ENCODE data around the gene ALPG. TPM values are rescaled to one million over a fixed set of nuclear protein-coding genes. Genes with fewer than 3 reads are reported as not detected.
"Not testable (repeated sequence)": the region's sequence is repeated elsewhere in the genome, so short reads cannot be mapped to it uniquely, and the experiment has no call there.

ALPG gene
- total RNA-seq, 2 experiments from 2014 or later = not detected

DNA sequence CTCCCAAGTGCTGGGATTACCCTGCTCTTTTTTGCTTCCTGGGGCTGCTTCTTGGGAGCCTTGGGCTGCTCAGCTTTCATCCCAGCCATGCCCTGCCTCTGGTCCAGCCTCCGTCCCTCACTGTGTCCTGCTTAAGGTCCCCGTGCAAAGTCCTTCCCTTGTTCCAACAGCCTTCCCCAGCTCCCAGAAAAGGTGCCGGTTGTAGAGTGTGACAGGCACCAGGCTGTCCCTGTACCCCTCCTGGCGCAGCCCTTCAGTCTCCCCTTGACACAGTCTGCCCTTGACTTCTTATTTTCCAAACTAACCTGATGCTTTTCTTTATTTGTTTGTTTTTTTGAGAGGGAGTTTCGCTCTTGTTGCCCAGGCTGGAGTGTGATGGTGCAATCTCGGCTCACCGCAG lies 29.2 kb downstream of the ALPG start:
- CTCF ChIA-PET = interaction anchor here (1.6 to 1.9 kb wide), 2 partner anchors 9 to 11 kb away, joined by 4 to 8 read pairs; no protein-coding TSS in a partner anchor
- POLR2A ChIA-PET = no interaction called here

DNA sequence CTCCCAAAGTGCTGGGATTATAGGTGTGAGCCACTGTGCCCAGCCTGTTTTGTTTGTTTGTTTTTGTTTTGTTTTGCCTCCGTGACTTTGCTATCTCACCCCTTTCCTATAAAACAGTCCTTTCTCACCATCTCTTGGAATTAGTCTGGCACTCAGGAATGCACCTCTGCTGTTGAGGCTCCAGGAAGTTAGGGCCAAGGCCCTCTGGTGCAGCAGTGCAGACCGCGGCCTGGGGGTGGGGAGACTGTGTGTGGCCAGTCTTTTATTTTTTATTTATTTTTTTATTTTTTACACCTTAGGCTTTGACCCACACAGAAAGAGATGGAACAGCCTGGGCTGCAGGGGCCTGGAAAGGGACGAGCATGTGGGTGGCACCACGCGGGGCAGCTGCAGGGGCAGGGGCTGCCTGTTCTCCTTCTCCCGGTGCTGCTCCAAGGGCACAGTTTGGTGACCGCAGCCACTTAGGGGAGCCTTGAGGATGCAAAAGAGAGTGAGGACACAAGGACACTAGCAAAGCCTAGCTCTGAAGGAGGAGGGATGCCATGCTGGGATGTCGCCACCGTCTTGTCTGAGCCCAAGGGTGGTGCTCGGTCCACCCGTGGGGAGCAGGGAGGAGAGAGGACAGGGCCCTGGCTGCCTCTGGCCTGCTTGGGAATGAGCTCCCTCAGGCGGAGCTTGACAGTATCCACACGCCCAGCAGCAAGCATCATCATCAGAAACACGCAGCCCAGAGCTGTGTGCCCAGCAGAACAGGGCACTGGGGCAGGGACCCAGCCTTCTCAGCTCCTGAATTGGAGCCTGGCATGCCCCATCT lies 29.9 kb downstream of the ALPG start:
- ChIA-PET POLR2A (no interaction called here), CTCF (interaction anchor here (0.6 to 1.4 kb wide), 2 partner anchors 10 to 528 kb away, joined by 3 to 5 read pairs; no protein-coding TSS in a partner anchor)

DNA sequence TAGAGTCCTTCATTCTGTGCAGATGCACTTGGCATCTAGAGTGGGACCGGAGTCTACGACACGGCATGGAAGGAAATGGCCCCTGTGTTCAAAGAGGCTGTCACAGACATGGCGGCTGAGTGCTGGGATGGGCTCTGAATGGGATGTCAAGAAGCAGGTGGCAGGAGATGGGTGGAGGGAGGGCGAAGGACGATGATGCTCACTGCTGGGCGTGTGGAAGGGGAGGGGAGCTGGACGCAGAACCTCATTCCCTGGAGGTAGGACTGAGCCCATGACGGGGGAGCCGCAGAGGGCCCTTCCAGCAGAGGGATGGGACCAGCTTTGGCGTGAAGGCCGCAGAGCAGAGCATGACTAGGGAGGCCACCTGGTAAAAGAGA lies 30.5 kb downstream of the ALPG start:
- POLR2A ChIA-PET = no interaction called here
- CTCF ChIA-PET = interaction anchor here (0.6 to 1.4 kb wide), 2 partner anchors 10 to 529 kb away, joined by 3 to 5 read pairs; no protein-coding TSS in a partner anchor

DNA sequence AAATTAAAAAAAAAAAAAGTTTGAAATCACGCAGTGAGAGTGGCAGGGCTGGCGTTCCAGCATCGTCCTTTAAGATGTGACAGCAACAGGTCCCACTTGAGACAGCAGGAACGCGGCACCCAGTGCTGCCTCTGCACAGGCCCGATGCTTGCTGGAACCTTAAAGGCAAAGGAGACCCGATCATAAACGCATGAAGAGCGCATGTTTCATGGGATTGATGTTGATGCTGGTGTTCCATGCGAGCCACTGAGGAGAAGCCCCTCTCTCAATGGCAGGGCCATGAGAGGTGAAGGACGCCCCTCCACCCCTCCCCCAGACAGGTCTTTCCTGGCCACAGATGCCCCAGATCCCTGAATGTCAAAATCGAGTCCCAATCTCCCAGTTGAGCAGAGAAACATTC lies 31.4 kb downstream of the ALPG start:
- POLR2A ChIA-PET = no interaction called here
- CTCF ChIA-PET = interaction anchor here (0.6 to 1.4 kb wide), 2 partner anchors 9 kb away, joined by 3 read pairs; no protein-coding TSS in a partner anchor

DNA sequence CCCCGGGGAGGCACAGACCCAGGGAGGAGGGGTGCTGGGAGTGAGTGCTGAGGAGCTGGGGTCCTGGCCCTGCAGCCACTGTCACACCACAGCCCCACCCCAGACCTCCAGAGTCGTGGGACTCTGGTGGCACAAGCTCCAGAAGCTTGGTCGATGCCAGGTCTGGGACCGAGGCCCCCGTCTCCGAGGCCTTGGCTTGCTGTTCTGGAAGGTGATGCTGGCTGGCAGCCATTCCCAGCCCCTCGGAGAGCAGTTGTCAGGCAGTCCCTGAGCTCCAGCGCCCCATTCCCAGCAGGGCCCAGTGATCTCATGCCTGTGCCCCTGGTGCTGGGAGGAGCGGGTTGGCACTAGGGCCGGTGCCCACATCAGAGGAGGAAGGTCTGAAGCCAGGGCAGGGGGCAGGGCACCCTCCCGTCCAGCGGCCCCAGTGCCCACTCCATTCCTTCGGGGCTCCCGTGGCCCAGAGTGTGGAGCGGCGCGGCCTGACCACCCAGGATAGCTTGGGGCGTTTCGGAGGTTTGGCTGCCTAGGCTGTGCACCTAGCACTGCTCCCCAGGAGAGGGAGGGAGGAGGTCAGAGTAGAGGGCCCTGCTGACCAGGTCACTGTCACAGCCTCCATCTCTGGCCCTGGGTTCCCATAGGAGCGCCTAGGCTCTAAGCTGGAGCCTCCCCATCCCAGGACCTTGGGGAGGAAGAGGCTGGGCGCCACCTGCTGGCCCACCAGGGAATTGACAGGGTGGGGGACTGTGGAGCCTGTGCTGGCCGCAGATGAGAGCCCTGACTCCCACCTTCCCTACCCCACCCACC lies 32.5 kb downstream of the ALPG start:
- ChIA-PET CTCF (interaction anchor here (1.0 to 1.7 kb wide), 9 partner anchors 14 to 513 kb away, joined by 3 to 8 read pairs (median 3); partner anchors contain the start of gene NPPC), POLR2A (interaction anchor here (0.6 kb wide), 2 partner anchors 53 to 720 kb away, joined by 3 read pairs; no protein-coding TSS in a partner anchor)

DNA sequence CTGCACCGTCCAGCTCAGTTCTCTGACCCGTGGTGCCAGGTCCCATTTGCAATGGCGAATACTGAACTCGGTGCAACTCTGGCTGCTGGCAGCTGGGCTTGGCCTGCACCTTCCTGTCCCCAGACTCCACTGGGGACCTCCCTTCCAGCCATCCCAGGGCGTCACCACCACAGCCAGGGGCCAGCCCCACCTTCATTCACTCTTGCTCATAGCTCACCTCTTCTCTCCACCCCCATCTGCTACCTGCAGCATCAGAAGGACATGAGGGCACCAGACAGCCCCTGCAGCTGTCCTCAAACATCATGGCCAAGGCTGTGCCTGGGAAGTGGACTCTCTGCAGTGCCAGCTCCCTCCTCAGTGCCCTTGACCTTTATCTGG lies 33.1 kb downstream of the ALPG start:
- ChIA-PET POLR2A (interaction anchor here (0.6 kb wide), 1 partner anchor 54 kb away, joined by 3 read pairs; no protein-coding TSS in a partner anchor), CTCF (interaction anchor here (1.1 to 1.7 kb wide), 8 partner anchors 14 to 514 kb away, joined by 3 to 8 read pairs (median 4); partner anchors contain the start of gene NPPC)

DNA sequence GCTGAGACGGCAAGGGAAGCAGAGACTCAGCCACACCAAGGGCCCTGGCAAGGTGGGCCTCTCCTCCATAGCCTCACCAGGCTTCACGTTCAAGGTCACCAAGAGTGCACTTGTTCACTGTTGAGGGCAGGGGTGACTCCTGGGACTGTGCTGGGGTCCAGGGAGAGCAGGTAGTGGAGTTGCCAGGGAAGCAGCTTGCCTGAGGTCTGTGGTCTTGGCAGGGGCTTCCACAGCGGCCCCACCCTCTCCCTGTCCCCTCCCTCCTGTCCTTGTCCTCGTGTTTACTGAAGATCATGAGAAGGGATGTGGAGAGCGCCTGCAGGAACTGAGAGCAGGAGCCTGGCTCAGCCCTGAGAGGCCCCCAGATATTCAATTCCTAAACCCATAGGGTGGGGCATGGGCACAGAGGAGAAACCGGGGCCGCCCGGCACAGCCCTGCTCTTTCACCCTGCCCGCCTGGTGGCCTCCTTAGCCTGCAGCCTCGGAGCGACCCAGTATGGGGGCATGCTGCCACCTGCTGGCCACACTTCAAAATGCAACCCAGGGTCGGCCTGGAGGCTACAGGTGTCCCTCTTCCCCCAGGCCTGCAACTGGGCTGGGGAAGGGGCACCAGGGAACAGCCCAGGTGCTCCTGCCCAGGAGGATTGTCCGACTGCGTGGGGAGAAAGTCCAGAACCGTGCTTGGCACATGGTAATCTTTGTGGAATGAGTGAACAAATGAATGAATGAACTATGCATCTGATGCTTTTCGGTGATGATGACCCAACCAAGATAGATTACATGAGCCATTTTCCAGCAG lies 33.8 kb downstream of the ALPG start:
- CTCF ChIA-PET = interaction anchor here (0.7 to 1.7 kb wide), 5 partner anchors 41 to 510 kb away, joined by 3 to 8 read pairs (median 3); no protein-coding TSS in a partner anchor
- POLR2A ChIA-PET = not testable (repeated sequence)

DNA sequence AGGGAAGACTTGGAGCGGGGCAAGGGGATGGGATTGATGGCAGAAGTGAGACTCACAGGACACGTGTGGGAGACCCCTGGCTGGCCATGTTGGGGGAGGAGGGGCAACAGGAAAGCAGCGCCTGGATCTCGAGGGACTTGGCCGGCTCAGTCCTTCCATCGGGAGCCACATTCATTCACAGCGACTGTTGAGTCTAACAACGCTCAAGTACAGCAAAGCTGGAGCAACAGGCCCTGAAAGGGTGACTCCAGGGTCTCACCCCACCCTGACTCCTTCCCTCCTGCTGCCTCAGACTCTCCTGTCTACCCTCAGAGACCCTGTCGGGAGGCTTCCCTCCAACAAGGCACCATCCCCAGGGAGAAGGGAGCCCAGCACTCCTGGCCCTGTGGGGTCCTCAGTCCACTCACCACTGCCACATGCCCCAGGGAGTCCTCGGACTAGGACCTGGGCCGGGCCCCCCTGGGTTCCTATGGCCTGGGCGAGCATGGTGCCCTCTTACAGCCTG lies 34.6 kb downstream of the ALPG start:
- CTCF ChIA-PET = interaction anchor here (0.7 kb wide), 1 partner anchor 82 kb away, joined by 3 read pairs; no protein-coding TSS in a partner anchor
- POLR2A ChIA-PET = no interaction called here

DNA sequence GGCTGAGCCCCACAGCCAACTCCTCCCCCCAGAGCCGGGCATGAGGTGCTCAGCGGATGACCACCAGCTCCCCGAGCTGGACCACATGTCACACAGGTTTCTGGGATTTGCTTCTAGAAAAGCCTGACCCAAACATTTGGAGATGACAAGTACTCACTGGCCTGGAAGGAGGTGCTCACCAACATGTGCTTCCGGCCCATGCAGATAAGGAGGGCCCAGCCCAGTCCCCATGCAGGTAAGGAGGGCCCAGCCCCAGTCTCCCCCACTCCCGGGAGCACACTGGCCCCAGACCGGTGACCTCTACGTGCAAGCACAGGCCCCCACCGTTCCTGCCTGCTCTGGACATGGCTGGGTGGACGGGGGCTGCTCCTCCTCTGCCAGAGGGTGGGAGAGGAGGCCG lies 35.3 kb downstream of the ALPG start:
- POLR2A ChIA-PET, CTCF ChIA-PET: not testable (repeated sequence)

DNA sequence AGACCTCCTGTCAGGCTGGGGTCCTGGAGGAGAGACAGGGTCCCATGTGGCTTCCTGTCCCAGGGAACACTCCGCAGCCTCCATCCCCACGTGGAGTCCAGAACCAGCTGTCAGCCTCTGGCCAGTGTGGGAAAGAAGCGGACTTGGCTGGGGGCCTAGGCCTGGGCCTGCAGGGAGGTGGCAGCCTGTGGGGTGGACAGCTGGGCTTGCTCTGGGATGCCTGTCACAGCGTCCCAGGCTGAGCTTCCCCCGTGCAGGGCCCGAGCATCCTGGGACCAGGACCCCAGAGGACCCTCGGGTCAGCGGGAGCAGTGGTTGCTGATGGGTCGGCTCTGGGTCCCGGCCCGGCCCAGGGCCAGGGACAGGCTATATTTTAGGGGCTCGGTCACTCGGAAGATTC lies 35.8 kb downstream of the ALPG start:
- POLR2A ChIA-PET = not testable (repeated sequence)
- CTCF ChIA-PET = interaction anchor here (0.5 kb wide), 1 partner anchor 555 kb away, joined by 3 read pairs; no protein-coding TSS in a partner anchor

DNA sequence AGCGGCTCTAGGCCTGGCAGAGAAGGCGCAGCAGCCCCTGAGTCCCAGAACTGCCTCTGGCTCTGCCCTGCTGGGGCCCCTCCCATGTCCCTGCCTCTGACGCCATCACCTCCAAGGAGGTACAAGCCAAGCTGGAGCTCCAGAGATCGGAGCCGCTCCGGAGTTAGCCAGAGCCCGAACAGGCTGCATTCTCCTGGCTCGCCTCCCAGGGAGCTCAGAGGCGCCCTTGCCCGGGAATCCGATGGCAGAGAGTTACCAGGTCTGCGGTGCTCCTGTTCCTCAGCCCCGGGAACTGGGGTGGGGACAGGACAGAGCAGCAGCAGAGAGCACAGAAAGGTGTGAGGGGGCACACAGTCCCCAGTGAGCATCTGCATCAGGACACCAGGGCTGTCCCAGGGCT lies 36.4 kb downstream of the ALPG start:
- POLR2A ChIA-PET, CTCF ChIA-PET: not testable (repeated sequence)

DNA sequence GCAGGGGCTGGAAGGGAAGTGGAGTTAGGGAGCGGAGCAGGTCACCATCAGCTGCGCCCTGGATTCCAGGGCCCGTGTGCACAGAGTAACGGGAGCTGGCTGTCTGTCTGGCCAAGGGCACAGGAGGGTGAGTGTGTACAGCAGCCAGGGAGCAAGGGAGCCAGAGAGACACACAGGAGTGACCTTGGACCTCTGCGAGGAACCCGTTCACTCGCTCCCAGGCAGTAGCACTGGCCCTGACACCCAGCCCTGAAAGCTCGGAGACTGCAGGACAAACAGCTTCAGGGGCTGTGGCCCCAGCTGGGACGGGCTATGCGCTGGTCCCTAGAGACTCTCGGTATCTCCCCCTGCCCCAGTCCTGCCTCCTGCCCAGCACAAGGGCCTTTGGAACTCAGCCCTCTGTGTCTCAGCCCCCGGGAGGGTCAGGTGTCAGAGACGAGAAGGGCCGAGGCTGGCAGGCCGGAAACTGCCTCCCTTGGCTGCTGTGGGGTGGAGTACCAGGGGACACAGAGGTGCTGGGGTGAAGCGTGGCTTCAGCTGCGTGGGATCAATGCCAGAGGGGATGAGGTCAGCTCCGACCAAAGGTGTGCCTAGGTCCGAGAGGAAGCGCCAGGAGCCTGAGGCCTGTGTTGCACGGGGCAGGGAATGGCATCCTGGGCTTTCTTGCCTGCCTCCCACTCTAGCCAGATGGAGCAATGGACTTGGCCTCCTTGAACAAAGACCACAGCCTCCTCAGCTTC lies 37.2 kb downstream of the ALPG start:
- POLR2A ChIA-PET = not testable (repeated sequence)
- CTCF ChIA-PET = interaction anchor here (1.4 to 1.8 kb wide), 4 partner anchors 9 to 542 kb away, joined by 3 to 11 read pairs (median 8); no protein-coding TSS in a partner anchor

DNA sequence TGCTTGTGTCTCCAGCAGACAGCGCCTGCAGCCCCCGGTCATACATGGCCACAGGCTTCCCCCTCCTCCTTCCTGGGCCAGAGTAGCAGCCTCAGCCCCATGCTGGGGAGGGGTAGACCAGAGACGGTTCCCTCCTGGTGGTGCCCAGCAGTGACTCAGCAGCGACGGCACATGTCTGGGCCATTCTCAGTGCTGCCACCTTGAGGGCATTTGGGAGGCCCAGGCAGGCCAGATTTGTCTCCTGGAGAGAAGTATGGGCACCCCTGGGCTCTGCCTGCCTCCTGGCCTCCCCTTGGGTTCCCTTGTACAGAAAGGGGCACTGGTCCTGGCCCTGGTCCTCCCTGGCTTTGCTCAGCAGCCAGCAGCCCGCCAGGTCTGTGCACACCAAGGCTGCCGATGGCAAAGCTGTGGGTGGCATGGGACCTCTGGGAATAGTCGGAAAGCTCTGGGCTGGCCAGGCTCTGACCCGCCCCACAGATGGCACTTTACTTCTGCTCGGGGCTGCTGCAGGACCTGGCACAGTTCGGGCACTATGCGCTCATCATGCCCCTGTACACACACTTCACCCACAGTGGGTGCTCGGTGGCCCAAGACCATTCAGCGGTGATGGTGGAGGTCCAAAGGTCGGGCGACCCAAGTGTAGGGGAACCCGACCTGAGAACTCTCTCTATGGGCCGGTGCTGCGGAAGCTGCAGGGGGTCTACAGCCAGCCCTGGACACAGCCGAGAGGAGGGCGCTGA lies 37.9 kb downstream of the ALPG start:
- ChIA-PET POLR2A (no interaction called here), CTCF (interaction anchor here (1.4 to 1.8 kb wide), 4 partner anchors 10 to 543 kb away, joined by 3 to 11 read pairs (median 8); no protein-coding TSS in a partner anchor)

DNA sequence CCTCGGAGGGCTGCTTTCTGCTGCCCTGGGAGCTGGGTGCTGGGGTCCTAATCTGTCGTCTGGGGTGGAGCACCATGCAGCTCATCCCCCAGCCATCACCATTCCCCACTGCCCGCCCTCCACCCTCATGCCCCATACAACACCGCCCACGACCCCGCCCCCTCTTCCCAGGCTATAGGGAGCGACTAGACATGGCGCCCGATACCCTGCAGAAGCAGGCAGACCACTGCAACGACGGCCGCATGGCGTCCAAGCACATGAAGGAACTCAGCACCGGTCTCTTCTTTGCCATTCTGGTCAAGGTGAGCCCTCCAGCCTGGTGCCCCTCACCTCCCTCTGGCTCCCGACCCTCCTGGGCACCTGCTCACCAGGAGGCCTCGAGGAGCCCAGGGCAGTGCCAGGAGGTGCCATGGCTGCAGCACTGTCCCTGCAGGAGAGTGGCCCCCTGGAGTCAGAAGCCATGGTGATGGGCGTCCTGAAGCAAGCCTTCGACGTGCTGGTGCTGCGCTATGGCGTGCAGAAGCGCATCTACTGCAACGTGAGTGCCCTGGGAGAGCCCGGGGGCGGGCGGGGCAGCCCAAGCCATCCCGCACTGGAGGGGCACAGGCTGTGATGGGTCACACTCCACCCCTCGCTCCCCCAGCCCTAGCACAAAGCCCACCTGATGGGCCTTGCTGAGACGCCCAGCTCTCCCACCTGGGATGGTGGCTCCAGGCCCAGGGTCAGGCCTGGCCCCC lies 38.7 kb downstream of the ALPG start:
- POLR2A ChIA-PET = not testable (repeated sequence)
- CTCF ChIA-PET = interaction anchor here (1.4 to 1.8 kb wide), 4 partner anchors 10 to 544 kb away, joined by 3 to 11 read pairs (median 8); no protein-coding TSS in a partner anchor

DNA sequence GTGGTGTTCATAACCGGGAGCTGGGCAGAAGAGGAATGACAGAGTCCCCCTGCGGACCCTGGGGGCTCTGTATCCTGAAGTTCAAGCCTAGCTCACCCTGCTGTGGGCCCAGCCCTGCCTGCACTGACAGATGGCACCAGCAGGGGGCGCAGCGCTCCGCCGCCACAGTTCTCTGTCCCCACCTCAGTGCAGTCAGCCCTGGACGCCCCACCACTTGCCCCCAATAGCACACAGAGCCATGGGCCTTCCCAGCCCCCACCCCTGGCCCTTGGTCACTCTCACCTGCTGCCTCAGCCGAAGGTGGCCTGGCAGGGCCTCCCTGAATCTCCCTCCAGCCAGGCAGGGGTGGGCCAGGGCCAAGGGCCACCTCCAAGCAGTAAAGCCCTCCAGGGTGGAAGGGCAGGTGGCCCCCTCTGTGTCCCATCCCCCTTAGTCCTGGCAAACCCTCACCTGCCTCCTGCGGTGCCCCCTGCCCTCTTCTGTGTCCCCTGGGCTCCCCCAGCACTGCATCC lies 39.7 kb downstream of the ALPG start:
- CTCF ChIA-PET = interaction anchor here (1.0 to 1.4 kb wide), 3 partner anchors 9 to 76 kb away, joined by 3 to 8 read pairs (median 4); no protein-coding TSS in a partner anchor
- POLR2A ChIA-PET = not testable (repeated sequence)

DNA sequence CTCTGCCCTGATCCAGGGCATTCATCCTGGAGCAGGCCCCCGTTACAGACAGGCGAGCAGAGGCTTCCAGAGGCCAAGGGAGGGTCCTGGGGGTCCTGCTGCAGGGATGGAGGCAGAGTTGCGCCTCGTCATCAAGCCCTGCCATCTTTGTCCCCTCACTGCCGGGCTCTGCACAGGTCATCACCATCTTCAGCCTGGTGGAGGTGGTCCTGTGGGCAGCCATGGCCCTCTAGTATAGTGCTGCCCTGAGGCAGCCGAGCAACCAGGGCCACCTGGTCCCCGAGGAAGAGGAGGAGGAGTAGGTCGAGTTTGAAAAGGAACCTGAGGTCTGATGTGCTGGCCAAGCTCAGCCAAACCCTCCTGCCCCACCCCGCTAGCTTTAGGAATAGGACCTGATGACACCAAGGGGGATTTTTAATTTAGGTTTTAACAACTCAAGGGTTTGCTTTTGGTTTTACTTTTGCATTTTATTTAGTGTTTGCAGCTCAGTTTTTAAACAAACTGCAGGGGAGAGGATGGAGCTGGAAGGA lies 40.5 kb downstream of the ALPG start:
- CTCF ChIA-PET = interaction anchor here (1.0 to 1.4 kb wide), 4 partner anchors 10 to 77 kb away, joined by 3 to 8 read pairs (median 4); no protein-coding TSS in a partner anchor
- POLR2A ChIA-PET = no interaction called here

Measured in activated CD8-positive, alpha-beta memory T cell treated with anti-CD3 and anti-CD28 coated beads for 36 hours (primary cell).